ENCODE results near the gene NIT1.

Gene NIT1

GRCh38 chr1:161084597-161084988 lies 33.3 kb upstream of the NIT1 start:
- no peak for FAIRE-seq

DNA sequence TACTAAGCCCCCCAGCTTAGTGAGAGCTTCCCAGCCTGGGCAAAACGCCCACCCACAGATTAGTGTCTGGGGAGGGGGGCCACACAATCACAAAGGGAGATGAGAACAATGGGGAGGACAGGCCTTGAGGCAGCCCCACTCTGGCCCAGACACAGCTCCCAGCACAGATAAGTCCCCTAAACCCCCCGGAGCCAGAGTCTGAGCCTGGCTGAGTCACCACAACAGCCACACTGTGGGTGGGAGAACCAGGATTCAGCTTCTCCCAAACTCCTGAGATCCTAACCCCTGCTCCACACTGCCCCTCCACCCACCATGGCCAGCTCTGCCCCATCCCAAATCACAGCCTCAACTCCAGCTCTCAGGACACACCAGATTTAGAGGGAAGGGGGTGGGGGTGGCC lies 32.7 kb upstream of the NIT1 start:
- FAIRE-seq: no peak

GRCh38 chr1:161086457-161086856 lies 31.4 kb upstream of the NIT1 start:
- no peak for FAIRE-seq

GRCh38 chr1:161088587-161089110 lies 29.3 kb upstream of the NIT1 start:
- FAIRE-seq: no peak

DNA sequence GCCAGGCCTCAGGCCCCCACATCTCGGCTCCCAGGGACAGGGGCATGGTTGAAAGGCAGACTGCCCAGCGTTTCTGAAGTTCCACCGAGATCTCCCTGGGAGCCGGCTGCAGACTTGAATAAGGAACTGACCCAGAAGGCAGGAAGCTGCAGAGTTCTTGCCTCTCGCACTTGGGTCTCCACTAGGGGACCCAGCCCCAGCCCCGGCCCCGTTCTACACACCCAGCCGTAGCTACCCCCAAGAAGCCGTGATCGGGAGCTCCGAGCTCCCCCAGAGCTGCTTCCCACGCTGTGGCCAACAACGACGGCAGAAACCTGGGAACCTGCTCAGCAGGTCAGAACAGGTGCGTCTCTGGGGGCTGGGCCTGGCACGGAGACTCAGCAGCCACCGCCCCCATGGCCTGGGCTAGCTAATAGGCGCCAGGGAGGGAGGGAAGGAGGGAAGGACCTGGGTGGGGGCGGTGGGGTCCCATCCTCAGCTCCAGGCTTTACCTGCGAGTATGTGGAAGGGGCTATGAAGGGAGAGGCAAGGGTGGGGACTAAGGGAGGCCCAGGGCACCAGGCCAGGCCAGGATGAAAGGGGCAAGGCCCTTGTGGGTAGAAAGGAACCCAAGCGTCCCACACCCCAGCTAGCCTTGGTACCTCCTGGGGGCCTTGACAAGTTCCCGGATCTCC lies 28.5 kb upstream of the NIT1 start, which contains the start of gene NECTIN4:
TSS of gene NECTIN4 (minus strand) at position 308 of the 674 bp plus-strand sequence. CDS start at position 46, 262 bp downstream.
- FAIRE-seq: no peak

GRCh38 chr1:161089938-161090337 lies 28.0 kb upstream of the NIT1 start:
- FAIRE-seq: no peak

- no peak for FAIRE-seq
Measured at GRCh38 chr1:161090617-161091016, 27.3 kb upstream of the NIT1 start.

DNA sequence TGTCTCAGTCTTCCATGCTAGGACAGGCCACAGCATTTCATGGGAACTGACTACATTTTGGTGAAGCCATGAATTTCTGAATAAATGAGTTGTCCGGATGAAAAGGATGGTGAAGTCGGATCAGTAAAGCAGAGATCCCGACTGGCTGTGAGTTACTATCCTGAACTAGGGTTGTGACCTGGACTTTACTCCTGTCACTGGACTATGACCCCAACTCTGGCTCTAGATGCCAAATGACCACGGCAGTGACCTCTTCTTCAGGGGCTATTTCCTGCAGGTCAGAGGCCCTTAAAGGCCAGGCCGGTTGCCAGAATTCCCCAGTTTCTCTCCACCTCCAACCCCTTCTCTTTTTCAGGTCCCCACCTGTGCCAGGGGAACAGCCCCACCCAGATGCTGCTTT lies 26.8 kb upstream of the NIT1 start:
- FAIRE-seq: no peak

DNA sequence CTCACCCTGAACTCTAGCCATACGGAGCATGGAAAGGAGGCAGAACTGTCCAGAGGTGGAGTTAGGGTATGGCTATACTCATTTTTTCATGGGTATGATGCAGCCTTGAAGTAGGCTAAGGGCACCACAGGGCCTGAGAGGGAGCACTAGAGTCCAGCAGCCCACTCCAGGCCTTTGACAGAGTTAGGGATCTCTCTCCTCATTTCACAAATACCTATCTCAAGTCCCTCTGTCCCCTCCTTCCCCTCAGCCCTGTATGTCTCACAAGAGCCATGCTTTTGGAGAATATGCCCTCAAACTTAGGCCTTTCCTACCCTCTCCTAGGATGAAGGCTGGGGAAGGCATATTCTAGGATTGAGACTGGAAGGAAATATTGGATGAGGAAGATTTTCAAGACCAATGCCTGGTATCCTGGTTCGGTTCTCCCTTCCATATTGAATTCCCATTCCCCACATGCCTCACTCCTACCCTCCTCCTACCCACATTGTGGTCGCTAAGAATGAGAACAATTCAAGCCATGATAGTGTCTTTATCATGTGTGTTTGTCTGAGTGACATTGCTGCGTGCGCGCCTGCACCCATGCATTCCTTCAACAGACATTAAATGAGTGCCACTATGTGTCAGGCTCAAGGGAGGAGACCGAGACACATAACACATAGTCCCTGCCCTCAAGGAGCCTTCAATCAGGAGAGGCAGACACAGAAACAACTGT lies 26.0 kb upstream of the NIT1 start:
- FAIRE-seq: no peak

- no peak for FAIRE-seq
Measured at GRCh38 chr1:161092621-161093028, 25.3 kb upstream of the NIT1 start.

- FAIRE-seq: no peak
Measured at GRCh38 chr1:161094481-161094880, 23.4 kb upstream of the NIT1 start.

GRCh38 chr1:161095230-161095629 lies 22.7 kb upstream of the NIT1 start:
- no peak for FAIRE-seq

DNA sequence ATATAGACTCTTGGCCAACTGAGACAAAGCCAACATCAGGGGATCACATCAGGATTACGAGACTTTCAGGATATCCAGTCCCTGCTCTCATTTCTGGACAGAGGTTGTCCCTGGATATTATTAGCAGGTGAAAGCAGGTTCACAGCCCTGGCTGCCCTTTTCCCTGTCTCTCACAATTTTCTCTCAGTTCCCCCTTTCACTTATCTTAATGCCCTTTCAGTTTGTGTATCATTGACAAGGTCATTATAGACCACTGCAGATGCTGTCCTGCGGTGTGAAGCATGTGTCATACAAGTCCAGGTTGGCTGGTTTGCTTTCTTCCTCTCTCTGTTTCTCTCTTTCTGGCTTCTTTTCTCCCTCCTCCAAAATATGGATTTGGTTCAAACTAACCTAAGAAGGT lies 21.9 kb upstream of the NIT1 start:
- FAIRE-seq: no peak

- no peak for FAIRE-seq
Measured at GRCh38 chr1:161096530-161096929, 21.4 kb upstream of the NIT1 start.

DNA sequence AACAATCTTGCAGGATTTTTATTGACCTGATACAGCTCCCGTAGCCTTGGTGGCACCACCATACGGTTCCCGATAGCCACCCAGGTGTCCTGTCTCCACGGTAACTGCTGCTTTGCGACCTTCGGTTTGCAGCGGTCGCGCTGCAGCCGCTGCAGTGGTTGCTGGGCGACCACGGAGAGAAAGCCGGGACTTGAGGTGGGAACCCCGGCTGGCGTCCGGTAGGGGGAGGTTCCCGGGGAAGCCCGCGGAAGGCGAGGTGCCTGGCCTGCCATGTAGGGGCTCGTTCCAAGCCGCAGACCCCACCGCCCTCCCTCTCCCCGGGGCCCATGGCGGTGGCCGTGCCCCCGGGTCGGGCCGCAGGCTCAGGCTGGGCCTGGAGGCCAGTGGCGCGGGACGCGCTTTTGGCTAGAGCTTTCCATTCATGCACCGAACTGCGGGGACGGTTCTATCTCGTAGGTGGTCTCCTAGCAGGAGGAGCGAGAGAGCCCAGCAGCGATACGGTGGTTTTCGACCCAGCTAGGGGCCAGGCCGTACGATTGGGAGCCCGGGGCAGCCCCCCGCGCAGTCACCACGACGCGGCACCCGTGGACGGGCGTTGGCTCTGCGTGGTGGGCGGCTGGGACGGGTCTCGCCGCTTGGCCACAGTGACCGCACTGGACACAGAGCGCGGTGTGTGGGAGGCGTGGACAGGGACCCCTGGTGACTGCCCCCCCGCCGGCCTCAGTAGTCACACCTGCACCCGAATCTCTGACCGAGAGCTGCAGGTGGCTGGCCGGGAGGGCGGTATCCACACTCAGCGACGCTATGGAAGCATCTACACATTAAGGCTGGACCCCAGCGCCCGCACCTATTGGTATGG lies 19.5 kb upstream of the NIT1 start, which contains the start of gene KLHDC9:
TSS of gene KLHDC9 (plus strand) at position 152 of the 859 bp plus-strand sequence. CDS start at position 327, 175 bp downstream.
- FAIRE-seq: no peak

DNA sequence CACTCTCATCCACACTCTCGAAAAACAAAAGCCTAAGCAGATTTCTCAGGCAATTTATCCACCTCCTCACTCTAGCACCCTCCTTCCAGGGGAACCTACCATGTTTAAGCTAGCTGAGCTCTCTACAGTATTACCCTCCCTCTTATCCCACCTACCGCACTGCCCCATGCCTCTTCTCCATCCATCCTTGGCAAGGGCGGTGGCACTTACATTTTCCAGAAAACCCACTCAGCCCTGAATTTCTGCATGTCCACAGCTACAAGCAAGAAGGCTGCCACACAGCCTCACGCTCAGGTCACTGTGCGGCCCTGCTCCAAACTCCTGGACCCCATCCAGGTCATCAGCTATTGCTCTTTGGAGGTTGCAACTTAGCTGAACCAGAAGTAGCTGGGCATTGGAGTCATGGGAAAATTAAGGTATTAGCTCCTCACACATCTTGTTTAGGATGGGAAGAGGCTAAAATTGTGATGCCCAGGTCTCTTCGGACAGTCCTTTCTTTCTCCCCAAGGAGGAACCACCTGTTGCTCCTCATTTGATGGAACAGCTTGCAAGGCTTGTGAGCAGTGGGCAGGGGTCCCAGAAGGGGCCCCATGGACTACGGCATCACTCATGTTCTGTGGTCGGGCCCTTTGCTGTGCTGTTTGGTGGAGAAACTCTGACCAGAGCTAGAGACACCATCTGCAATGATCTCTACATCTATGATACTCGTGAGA lies 18.7 kb upstream of the NIT1 start:
- FAIRE-seq: no peak

GRCh38 chr1:161100556-161100955 lies 17.3 kb upstream of the NIT1 start:
- no peak for FAIRE-seq

- no peak for FAIRE-seq
Measured at GRCh38 chr1:161106431-161106830, 11.5 kb upstream of the NIT1 start.

DNA sequence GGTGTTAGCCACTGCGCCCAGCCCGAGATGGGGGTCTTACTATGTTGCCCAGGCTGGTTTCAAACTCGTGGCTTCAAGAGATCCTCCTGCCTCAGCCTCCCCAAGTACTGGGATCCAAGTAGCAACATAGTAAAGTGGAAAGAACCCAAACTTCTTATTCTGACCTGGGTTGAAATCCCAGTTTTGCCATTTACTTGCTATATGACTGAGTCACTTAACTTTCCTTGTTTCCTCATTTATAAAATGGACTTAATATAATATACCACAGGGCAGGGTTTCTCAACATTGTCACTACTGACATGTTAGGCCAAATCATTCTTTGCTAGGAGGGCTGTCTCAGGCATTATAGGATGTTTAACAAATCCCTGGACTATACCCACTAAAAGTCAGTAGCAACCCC lies 6.8 kb upstream of the NIT1 start:
- FAIRE-seq: no peak

DNA sequence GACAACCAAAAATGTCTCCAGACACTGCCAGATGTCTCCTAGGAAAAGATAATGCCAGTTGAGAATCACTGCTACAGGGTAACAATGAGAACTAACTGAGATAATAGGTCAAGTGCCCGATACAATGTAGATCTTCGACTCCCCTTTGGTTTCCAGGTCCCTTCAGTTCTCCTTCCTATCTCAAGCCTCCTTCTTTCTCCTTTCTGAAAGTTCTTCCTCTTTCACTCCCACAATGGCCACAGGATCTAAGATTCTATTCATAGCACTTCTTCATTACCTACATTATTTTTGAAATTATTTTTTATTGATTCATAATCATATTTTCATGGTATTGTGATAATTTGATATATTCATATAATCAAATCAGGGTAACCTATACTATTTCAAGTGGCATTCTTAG lies 6.4 kb upstream of the NIT1 start:
- FAIRE-seq: no peak

DNA sequence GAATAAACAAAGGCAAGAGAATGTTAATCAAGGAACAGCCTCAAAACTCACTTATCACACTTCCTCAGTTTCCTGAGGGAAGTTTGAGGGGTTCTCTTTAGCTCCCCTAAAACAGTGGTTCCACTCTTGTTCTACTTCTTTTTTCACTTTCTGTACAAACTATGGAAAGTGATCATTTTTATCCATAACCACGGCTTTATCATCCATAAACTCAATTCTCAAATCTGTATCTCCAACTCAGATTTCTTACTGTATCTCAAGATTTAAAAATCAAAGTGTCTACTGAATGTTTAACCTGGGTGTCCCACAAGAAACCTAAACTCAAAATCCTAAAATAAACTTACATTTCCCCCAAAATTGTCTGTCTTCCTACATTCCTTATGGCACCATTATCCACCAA lies 4.0 kb upstream of the NIT1 start:
- FAIRE-seq: no peak

- no peak for FAIRE-seq
Measured at GRCh38 chr1:161114556-161114955, 3.3 kb upstream of the NIT1 start.
